ENCODE results near the gene SNAI1. TPM values are rescaled to one million over a fixed set of nuclear protein-coding genes. Genes with fewer than 3 reads are reported as not detected.

The SNAI1 gene
- total and polyA plus RNA-seq, 2 of the 4 experiments (the other 2 are of a cell fraction), result 0.54 to 13.7 TPM

GRCh38 chr20:49980140-49981008 is 2.4 kb upstream of the SNAI1 start:
- Histone ChIP-seq H3K4me3 (ENCODE audit: insufficient read depth, low read depth, low read length) (no peak overlapping the region), H2BK20ac (ENCODE audit: low read depth, low read length) (0 out of 2 replicates have a peak overlapping the region, but pooled peaks have one; percentile 22), H3K27me3 (ENCODE audit: control insufficient read depth, insufficient read depth, low read length) (no peaks in the 10 kb centered on the region), H4K8ac (ENCODE audit: low read depth in 2 of 2, low read length in 2 of 2) (no peak overlapping the region), H3K79me1 (ENCODE audit: low read depth in 1 of 2, low read length in 2 of 2) (peaks cover 0 to 26% of the 10 kb centered on the region in 2 experiments; a peak in 2 of 4 replicates), H3K14ac (replicated peaks; ENCODE audit: low read depth, low read length) (no peak overlapping the region), H3K23ac (ENCODE audit: low read depth, low read length) (no peak overlapping the region), H3K9ac (ENCODE audit: low read depth, low read length) (no peak overlapping the region), H2BK5ac (ENCODE audit: low read depth, low read length, poor library complexity, severe bottlenecking) (no peak overlapping the region), H2AK9ac (replicated peaks; ENCODE audit: low read depth, low read length, poor library complexity) (no peak overlapping the region), H3K4ac (ENCODE audit: low read depth, low read length) (no peak overlapping the region), H2AFZ (replicated peaks; ENCODE audit: low read length, poor library complexity) (no peak overlapping the region), H3K4me2 (ENCODE audit: low read depth, low read length) (no peak overlapping the region), H3K9me1 (ENCODE audit: insufficient read depth, low read length) (no peaks in the 10 kb centered on the region), H3K4me1 (ENCODE audit: control insufficient read depth, insufficient read depth, low read length) (peaks cover 10% of the 10 kb centered on the region), H2BK120ac (ENCODE audit: low read depth, low read length) (no peak overlapping the region), H4K20me1 (ENCODE audit: insufficient read depth, low read length) (peaks cover 7% of the 10 kb centered on the region; the same call in 1 of the 2 replicates), H3K56ac (ENCODE audit: extremely low read depth, insufficient read depth, low read length) (no peak overlapping the region), H4K5ac (ENCODE audit: low read depth, low read length) (no peak overlapping the region), H3K9me3 (ENCODE audit: control insufficient read depth, insufficient read depth, low read length) (no peaks in the 10 kb centered on the region), H3K27ac (ENCODE audit: insufficient read depth, low read length) (no peak overlapping the region), H4K91ac (ENCODE audit: insufficient read depth, low read depth, low read length) (no peak overlapping the region), H2BK15ac (ENCODE audit: low read depth, low read length) (no peak overlapping the region), H2AK5ac (ENCODE audit: low read depth, low read length) (no peak overlapping the region), H3K36me3 (ENCODE audit: control insufficient read depth, insufficient read depth, low read length) (peaks cover 3% of the 10 kb centered on the region), H3K18ac (ENCODE audit: low read depth, low read length) (no peak overlapping the region)
- dilution Hi-C loops (cut with HindIII; ENCODE audit: low sequenced_read_pairs, unreplicated experiment) (no loop called here), in situ Hi-C loops (cut with MboI; ENCODE audit: low sequenced_read_pairs) (loop anchor here (5.0 kb wide), 2 partner anchors 92 to 197 kb away; no protein-coding TSS in a partner anchor), intact Hi-C loops (cut with micrococcal nuclease) (no loop called here)
- CTCF ChIA-PET, result interaction anchor here (0.6 to 7.0 kb wide), 3 partner anchors 50 to 141 kb away, joined by 3 to 98 read pairs (median 3); no protein-coding TSS in a partner anchor
- ATAC-seq (ENCODE audit: low read depth) (no peak), DNase-seq (no peak)
- 100% methylated on average over 2 of the region's 11 CpGs; no CpG with 5 or more reads in 1 of the 2 experiments for WGBS, 2 experiments (ENCODE audit: extremely low coverage in 2 of 2, insufficient read length in 1 of 2)
- BruUV-seq (replicated peaks), result no TSS peak
- TF ChIP-seq NFE2L2 (IDR thresholded peaks at IDR 0.05; ENCODE audit: low read depth, low read length), result no peak
- POLR2A ChIA-PET (ENCODE audit: unreplicated experiment), result interaction anchor here (1.1 kb wide), 1 partner anchor 91 kb away, joined by 3 read pairs; no protein-coding TSS in a partner anchor

Data from IMR-90 (cell line).